ENCODE measurements around the gene TCF19.

- no peak for TF ChIP-seq REST (IDR thresholded peaks at IDR 0.05; ENCODE audit: insufficient read depth in 1 of 2, low read depth in 2 of 2, low read length in 2 of 2)
- TF ChIP-seq SIN3A (IDR thresholded peaks at IDR 0.05; ENCODE audit: borderline replicate concordance, insufficient read depth, low read length), result no peak
These were observed 770 bp downstream of the TCF19 start for GRCh38 chr6:31158863-31159855.
